HepG2 (cell line): ENCODE data around the gene TTC21B. TPM values are rescaled to one million over a fixed set of nuclear protein-coding genes. Genes with fewer than 3 reads are reported as not detected.

Experiments used
- AGO2 ChIP-seq: fragments of 200-400 bp; formaldehyde crosslinking; optimal IDR thresholded peaks from 2 replicates; pipeline ENCODE3; 2017; ENCODE audit warnings: mild to moderate bottlenecking, low read depth, low read length, moderate library complexity
- CEBPG ChIP-seq: IDR thresholded peaks from 2 replicates; pipeline ENCODE4 v1.6.1; 2016
- EZH2 ChIP-seq: conservative IDR thresholded peaks from 2 replicates; pipeline ENCODE4 v1.6.1; 2012; ENCODE audit warnings: mild to moderate bottlenecking, low read depth, low read length, moderate library complexity
- KLF12 ChIP-seq: sonication (generic); formaldehyde crosslinking; IDR thresholded peaks from 2 replicates; pipeline ENCODE4 v1.4.0; 2020; ENCODE audit warnings: missing genetic modification reagents, borderline replicate concordance
- SALL1 ChIP-seq: sonication (generic); formaldehyde crosslinking; IDR thresholded peaks from 2 replicates; pipeline ENCODE4 v1.8.0; 2022; ENCODE audit warnings: mild to moderate bottlenecking, missing genetic modification reagents
- ZNF18 ChIP-seq: sonication (generic); formaldehyde crosslinking; IDR thresholded peaks from 2 replicates; pipeline ENCODE4 v1.8.0; 2022; ENCODE audit warnings: mild to moderate bottlenecking, missing genetic modification reagents; ENCODE audit not compliant: insufficient replicate concordance
- ZNF326 ChIP-seq: sonication (generic); formaldehyde crosslinking; IDR thresholded peaks from 2 replicates; pipeline ENCODE4 v1.4.0; 2020; ENCODE audit warnings: missing genetic modification reagents, borderline replicate concordance
- ZNF329 ChIP-seq: sonication (generic); formaldehyde crosslinking; IDR thresholded peaks from 2 replicates; pipeline ENCODE4 v1.9.0; 2021; ENCODE audit warnings: low read depth, mild to moderate bottlenecking, missing genetic modification reagents
- ZNF34 ChIP-seq: sonication (generic); formaldehyde crosslinking; IDR thresholded peaks from 2 replicates; pipeline ENCODE4 v1.4.0; 2020; ENCODE audit warnings: mild to moderate bottlenecking, missing genetic modification reagents, borderline replicate concordance
- ZNF570 ChIP-seq: sonication (generic); formaldehyde crosslinking; IDR thresholded peaks from 2 replicates; pipeline ENCODE4 v1.4.0; 2020; ENCODE audit warnings: mild to moderate bottlenecking, missing genetic modification reagents, borderline replicate concordance
- ZNF772 ChIP-seq: sonication (generic); formaldehyde crosslinking; IDR thresholded peaks from 2 replicates; pipeline ENCODE4 v1.5.0; 2020; ENCODE audit warnings: mild to moderate bottlenecking, missing genetic modification reagents
- ZNF883 ChIP-seq: sonication (generic); formaldehyde crosslinking; IDR thresholded peaks from 2 replicates; pipeline ENCODE4 v1.5.1; 2020; ENCODE audit warnings: mild to moderate bottlenecking, missing genetic modification reagents; ENCODE audit errors: not compliant biosample characterization
- polyA plus RNA-seq, 8 experiments: library from polyadenylated mRNA; depleted of rRNA in 3 of 8; stranded (reverse) in 7 of 8; unstranded in 1 of 8; fragments of >200 nt; fragmentation: Illumina TruSeq in 4 of 8; extraction: Trizol in 4 of 8; gene quantifications; 2 replicates each; pipeline versions ENCODE4 v1.2.1 to v1.2.3, GENCODE V29; 2011 to 2016; ENCODE audit warnings: low read depth in 4 of 8, missing spikeins in 1 of 8, mixed read lengths in 1 of 8; ENCODE audit not compliant: insufficient read depth in 1 of 8
- total RNA-seq, 5 experiments: library from RNA; depleted of rRNA; stranded (reverse); fragments of >200 nt; fragmentation: Illumina TruSeq; extraction: Trizol; gene quantifications; 2 replicates each; pipeline ENCODE4 v1.2.3, GENCODE V29; 2016; ENCODE audit warnings: low read depth in 1 of 5
- TF ChIP-seq, protein P1 (sequence below): sonication (generic); formaldehyde crosslinking; IDR thresholded peaks from 2 replicates; pipeline ENCODE4 v1.8.0; 2022; ENCODE audit warnings: missing genetic modification reagents, mild to moderate bottlenecking, inconsistent platforms, borderline replicate concordance
- TF ChIP-seq, protein P2 (sequence below): sonication (generic); formaldehyde crosslinking; IDR thresholded peaks from 2 replicates; pipeline ENCODE4 v1.5.1; 2020; ENCODE audit warnings: mild to moderate bottlenecking, moderate library complexity, missing genetic modification reagents
- TF ChIP-seq, protein P3 (sequence below): sonication (generic); formaldehyde crosslinking; conservative IDR thresholded peaks from 2 replicates; pipeline ENCODE4 v1.4.0; 2020; ENCODE audit warnings: missing genetic modification reagents
- TF ChIP-seq, protein P4 (sequence below): sonication (generic); formaldehyde crosslinking; IDR thresholded peaks from 2 replicates; pipeline ENCODE4 v1.8.1; 2022; ENCODE audit warnings: low read depth, mild to moderate bottlenecking, missing genetic modification reagents

TTC21B gene
- total and polyA plus RNA-seq, 2 of the 13 experiments (the other 11 are each of a cell fraction or from before 2014, with no cell fraction given) = 39.1 to 67.1 TPM

- TF ChIP-seq, protein P1, sequence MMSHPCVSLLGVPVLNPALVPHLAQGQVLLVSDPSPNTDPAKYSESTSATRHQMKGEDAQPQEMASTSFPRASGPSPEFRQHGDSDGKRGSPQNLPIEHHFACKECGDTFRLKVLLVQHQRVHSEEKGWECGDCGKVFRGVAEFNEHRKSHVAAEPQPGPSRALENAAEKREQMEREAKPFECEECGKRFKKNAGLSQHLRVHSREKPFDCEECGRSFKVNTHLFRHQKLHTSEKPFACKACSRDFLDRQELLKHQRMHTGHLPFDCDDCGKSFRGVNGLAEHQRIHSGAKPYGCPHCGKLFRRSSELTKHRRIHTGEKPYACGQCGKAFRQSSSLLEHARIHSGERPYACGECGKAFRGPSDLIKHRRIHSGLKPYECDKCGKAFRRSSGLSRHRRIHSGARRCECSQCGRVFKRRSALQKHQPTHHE (CRISPR knock-in tag) = no peak
- TF ChIP-seq SALL1 (CRISPR knock-in tag) (peak; percentile 52; the same call in 1 of the 2 replicates), CEBPG (CRISPR knock-in tag) (peak; percentile 90), ZNF18 (CRISPR knock-in tag) (no peak), ZNF772 (CRISPR knock-in tag) (no peak), EZH2 (no peak), ZNF329 (CRISPR knock-in tag) (no peak), ZNF570 (CRISPR knock-in tag) (no peak), AGO2 (no peak), ZNF34 (CRISPR knock-in tag) (no peak), ZNF326 (CRISPR knock-in tag) (no peak), ZNF883 (CRISPR knock-in tag) (no peak), KLF12 (no peak)
- TF ChIP-seq, protein P2, sequence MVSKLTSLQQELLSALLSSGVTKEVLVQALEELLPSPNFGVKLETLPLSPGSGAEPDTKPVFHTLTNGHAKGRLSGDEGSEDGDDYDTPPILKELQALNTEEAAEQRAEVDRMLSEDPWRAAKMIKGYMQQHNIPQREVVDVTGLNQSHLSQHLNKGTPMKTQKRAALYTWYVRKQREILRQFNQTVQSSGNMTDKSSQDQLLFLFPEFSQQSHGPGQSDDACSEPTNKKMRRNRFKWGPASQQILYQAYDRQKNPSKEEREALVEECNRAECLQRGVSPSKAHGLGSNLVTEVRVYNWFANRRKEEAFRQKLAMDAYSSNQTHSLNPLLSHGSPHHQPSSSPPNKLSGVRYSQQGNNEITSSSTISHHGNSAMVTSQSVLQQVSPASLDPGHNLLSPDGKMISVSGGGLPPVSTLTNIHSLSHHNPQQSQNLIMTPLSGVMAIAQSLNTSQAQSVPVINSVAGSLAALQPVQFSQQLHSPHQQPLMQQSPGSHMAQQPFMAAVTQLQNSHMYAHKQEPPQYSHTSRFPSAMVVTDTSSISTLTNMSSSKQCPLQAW = 0 out of 2 replicates have a peak, but pooled peaks have one; percentile 24
- TF ChIP-seq, protein P3, sequence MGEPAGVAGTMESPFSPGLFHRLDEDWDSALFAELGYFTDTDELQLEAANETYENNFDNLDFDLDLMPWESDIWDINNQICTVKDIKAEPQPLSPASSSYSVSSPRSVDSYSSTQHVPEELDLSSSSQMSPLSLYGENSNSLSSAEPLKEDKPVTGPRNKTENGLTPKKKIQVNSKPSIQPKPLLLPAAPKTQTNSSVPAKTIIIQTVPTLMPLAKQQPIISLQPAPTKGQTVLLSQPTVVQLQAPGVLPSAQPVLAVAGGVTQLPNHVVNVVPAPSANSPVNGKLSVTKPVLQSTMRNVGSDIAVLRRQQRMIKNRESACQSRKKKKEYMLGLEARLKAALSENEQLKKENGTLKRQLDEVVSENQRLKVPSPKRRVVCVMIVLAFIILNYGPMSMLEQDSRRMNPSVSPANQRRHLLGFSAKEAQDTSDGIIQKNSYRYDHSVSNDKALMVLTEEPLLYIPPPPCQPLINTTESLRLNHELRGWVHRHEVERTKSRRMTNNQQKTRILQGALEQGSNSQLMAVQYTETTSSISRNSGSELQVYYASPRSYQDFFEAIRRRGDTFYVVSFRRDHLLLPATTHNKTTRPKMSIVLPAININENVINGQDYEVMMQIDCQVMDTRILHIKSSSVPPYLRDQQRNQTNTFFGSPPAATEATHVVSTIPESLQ (CRISPR knock-in tag) = no peak
- TF ChIP-seq, protein P4, sequence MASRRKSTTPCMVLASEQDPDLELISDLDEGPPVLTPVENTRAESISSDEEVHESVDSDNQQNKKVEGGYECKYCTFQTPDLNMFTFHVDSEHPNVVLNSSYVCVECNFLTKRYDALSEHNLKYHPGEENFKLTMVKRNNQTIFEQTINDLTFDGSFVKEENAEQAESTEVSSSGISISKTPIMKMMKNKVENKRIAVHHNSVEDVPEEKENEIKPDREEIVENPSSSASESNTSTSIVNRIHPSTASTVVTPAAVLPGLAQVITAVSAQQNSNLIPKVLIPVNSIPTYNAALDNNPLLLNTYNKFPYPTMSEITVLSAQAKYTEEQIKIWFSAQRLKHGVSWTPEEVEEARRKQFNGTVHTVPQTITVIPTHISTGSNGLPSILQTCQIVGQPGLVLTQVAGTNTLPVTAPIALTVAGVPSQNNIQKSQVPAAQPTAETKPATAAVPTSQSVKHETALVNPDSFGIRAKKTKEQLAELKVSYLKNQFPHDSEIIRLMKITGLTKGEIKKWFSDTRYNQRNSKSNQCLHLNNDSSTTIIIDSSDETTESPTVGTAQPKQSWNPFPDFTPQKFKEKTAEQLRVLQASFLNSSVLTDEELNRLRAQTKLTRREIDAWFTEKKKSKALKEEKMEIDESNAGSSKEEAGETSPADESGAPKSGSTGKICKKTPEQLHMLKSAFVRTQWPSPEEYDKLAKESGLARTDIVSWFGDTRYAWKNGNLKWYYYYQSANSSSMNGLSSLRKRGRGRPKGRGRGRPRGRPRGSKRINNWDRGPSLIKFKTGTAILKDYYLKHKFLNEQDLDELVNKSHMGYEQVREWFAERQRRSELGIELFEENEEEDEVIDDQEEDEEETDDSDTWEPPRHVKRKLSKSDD = no peak
Observed at GRCh38 chr2:165950438-165950837, 3.1 kb downstream of the TTC21B start (continued).
